ENCODE measurements around the gene TUBG1. TPM values are rescaled to one million over a fixed set of nuclear protein-coding genes. Genes with fewer than 3 reads are reported as not detected.

The TUBG1 gene
- total and polyA plus RNA-seq, 4 donors, result 12.5 to 51.1 (median 27.1) TPM

GRCh38 chr17:42561897-42562387, 47.5 kb upstream of the TUBG1 start, which contains the start of gene COASY:
Gene COASY, plus strand, starts transcription at chr17:42562148. Its CDS starts 475 bp downstream, at chr17:42562623.
- under 1% methylated on average over 26 of the region's 26 CpGs for WGBS
- H3K9me3 ChIP-seq (ENCODE audit: control insufficient read depth in 4 of 4, low read length in 3 of 4), result no peaks in the 10 kb centered on the region
- peaks cover 0 to 8% (median 5%) of the 10 kb centered on the region in 4 donors for H3K36me3 ChIP-seq (ENCODE audit: control insufficient read depth in 4 of 4, insufficient read depth in 3 of 4, low read depth in 1 of 4, low read length in 3 of 4)
- no peak for TF ChIP-seq MAX (IDR thresholded peaks at IDR 0.05)
- TF ChIP-seq RAD21 (IDR thresholded peaks at IDR 0.05), result peak; percentile 23 to 32
- peak; percentile 16 to 52 for TF ChIP-seq HNF4A (conservative IDR thresholded peaks at IDR 0.05)
- TF ChIP-seq NR2F2 (IDR thresholded peaks at IDR 0.05), result peak; percentile 25
- TF ChIP-seq GABPA (IDR thresholded peaks at IDR 0.05 in 1 of 2, conservative IDR thresholded peaks at IDR 0.05 in 1 of 2), result peak; percentile 76 to 97
- TF ChIP-seq SP1 (IDR thresholded peaks at IDR 0.05), result peak; percentile 58
- TF ChIP-seq ZBTB33 (IDR thresholded peaks at IDR 0.05), result peak; percentile 100
- TF ChIP-seq REST (IDR thresholded peaks at IDR 0.05), result peak; percentile 58
- peak in 1 of 2 donors; percentile 55 for TF ChIP-seq EGR1 (IDR thresholded peaks at IDR 0.05; ENCODE audit: low read depth in 2 of 2)
- peak in 1 of 2 donors; percentile 38 for TF ChIP-seq JUND (IDR thresholded peaks at IDR 0.05)
- TF ChIP-seq ATF3 (IDR thresholded peaks at IDR 0.05), result no peak
- peak; percentile 30 to 59 for TF ChIP-seq RXRA (IDR thresholded peaks at IDR 0.05)
- no peak for TF ChIP-seq FOXA1 (IDR thresholded peaks at IDR 0.05)
- TF ChIP-seq YY1 (IDR thresholded peaks at IDR 0.05), result peak; percentile 82
- TF ChIP-seq CTCF (IDR thresholded peaks at IDR 0.05; ENCODE audit: low read depth, low read length, missing input control), result no peak
- DNase-seq (ENCODE audit: low spot score), result peak; percentile 94
- H3K4me3 ChIP-seq (ENCODE audit: low read depth in 1 of 3, low read length in 3 of 3), result peak within 1 kb of the TSS; percentile 80 to 90 (median 85)
- no peaks in the 10 kb centered on the region for H3K27me3 ChIP-seq (ENCODE audit: control insufficient read depth in 4 of 4, insufficient read depth in 4 of 4, low read length in 3 of 4)
- H3K27ac ChIP-seq (ENCODE audit: low read depth in 1 of 2, low read length in 2 of 2), result peak within 1 kb of the TSS; percentile 85 to 86
- peaks cover 15 to 52% (median 44%) of the 10 kb centered on the region in 4 donors for H3K4me1 ChIP-seq (ENCODE audit: control insufficient read depth in 4 of 4, insufficient read depth in 4 of 4, low read length in 3 of 4)
- H3K9ac ChIP-seq (ENCODE audit: low read depth in 1 of 2, low read length in 2 of 2), result peak within 1 kb of the TSS; percentile 73 to 97

Measured in liver (tissue), 9 donors.